Activated CD4-positive, alpha-beta T cell treated with anti-CD3 and anti-CD28 coated beads, Interleukin-2, amount 50 U/mL, for 1 hour (primary cell): ENCODE data around the gene MYCL.
"Not testable (repeated sequence)": the region's sequence is repeated elsewhere in the genome, so short reads cannot be mapped to it uniquely, and the experiment has no call there.

Source experiments
- DNase-seq: peaks from one replicate; pipeline ENCODE4 v3.0.0-alpha.2; 2020

MYCL gene

GRCh38 chr1:39915499-39916129, 13.9 kb upstream of the MYCL start:
- DNase-seq: no peak

DNA sequence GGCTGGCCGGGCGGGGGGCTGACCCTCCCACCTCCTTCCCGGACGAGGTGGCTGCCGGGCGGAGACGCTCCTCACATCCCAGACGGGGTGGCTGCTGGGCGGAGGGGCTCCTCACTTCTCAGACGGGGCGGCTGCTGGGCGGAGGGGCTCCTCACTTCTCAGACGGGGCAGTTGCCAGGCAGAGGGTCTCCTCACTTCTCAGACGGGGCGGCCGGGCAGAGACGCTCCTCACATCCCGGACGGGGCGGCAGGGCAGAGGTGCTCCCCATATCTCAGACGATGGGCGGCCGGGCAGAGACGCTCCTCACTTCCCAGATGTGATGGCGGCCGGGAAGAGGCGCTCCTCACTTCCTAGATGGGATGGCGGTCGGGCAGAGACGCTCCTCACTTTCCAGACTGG, 11.4 kb upstream of the MYCL start:
- not testable (repeated sequence) for DNase-seq

GRCh38 chr1:39910263-39910662, 8.5 kb upstream of the MYCL start:
- DNase-seq: no peak

DNA sequence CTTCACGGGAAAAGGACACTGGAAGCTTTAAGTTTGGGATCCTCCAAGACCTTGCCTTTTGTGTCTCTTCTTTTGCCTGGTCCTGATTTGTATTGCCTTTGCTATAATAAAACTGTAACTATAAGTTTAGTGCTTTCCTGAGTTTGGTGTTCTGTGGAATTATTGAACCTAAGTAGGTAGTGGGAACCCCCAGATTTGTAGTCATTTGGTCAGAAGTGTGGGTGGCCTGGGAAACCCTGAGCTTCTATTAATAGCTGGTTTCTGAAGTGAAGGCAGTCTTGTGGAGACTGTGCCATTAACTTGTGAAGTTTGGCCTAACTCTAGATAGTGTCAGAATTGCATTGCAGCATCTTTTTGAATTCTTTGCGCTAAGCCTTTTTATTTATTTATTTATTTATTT, 6.8 kb upstream of the MYCL start:
- DNase-seq: no peak

DNA sequence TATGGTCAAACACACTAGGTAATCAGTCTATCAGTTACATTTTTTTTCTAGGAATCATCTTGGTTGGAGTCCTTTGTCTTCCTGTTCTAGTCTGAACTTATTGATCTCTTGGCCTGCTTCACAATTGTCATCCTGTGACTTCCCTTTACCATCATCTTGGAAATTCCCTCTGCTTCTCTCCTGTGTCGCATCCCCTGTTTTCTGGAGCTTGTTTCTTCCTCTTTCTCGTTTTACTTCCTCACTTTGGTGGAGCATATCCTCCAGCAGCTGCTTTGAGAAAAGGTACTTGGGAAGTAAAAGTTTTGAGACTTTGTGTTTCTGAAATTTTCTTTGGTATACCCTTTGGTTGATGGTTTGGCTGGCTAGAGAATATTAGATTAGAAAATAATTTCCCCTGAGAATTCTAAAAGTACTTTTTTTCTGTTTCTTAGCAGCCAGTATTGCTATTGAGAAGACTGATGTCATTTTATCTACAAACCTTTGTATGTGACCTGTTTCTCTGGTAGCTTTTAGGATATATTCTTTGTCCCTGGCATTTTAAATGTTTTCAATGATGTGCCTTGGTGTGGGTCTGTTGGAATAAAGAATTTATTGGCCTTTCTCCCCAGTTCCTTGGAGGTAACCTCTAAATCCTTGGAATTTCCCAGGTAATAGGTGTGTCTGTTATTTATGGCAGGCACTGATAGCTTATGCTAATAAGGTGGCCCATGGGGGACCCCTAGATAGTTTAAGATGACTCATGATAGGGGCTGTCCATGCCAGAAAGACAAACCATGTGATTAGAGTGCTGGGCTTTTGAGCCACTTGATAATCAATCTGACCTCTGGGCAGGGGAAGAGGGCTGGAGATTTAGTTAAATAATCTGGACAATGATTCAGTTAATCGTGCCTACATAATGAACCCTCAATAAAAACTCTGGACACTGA, 6.1 kb upstream of the MYCL start:
- no peak for DNase-seq

GRCh38 chr1:39905172-39905571, 3.5 kb upstream of the MYCL start:
- DNase-seq: no peak

DNA sequence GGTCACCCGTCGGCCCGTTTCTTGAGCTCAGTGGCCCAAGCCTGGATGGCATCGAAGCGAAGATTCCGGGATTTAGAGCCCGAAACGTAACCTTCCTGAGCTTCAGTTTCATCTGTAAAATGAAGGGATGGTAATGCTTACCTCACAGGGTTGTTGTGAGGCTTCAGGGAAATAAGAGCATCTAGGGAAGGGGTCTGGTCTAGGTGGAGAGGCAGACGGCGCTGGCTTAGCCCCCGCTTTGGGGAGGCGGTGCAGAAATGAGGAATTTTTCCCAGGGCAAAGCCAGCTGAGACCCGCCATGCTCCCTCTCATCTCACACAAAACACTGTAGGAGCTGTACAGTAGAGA, 717 bp upstream of the MYCL start:
- no peak for DNase-seq

GRCh38 chr1:39901464-39901713, 328 bp downstream of the MYCL start:
- DNase-seq: no peak

- no peak for DNase-seq
Observed at GRCh38 chr1:39900662-39901463, 854 bp downstream of the MYCL start.

- no peak for DNase-seq
Observed at GRCh38 chr1:39899611-39900538, 1.8 kb downstream of the MYCL start.

- no peak for DNase-seq
Observed at GRCh38 chr1:39898648-39899603, 2.8 kb downstream of the MYCL start.

GRCh38 chr1:39898191-39898590, 3.5 kb downstream of the MYCL start:
- no peak for DNase-seq

DNA sequence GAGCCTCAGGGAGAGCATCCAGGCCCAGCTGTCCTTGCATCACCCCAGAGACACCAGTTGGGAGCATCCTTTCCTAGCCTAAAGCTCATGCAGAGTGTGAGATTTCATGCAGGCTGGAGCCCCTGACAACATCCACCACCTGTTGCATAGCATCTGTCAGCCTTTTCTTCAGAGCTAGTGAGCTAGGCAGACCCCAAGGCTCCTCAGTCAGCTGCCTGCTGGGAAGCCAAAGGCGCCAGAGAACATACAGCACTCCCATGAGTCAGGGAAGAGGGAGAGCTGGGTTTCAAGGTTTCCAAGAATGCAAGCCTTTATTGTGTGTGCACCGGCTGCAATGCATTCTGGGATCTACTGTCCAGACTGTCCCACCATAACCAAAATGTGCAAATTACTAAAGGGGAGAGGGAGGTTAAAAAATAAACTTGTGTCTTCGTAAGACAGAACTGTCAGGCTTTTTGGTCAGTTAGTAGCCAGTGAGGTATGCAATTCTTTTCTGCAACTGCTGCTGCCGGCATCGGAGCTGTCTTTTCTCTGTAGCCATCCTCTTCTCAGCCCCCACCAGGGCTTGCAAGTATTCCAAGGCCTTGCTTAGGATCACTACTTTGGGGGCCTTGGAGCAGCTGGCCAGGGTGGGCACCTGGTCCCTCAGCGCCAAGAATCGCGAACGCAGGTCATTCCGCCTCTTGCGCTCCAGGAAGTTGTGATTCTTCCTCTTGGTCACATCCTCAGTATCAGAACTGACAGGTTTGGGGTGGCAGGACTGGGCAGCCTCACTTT, 4.6 kb downstream of the MYCL start:
- no peak for DNase-seq

DNA sequence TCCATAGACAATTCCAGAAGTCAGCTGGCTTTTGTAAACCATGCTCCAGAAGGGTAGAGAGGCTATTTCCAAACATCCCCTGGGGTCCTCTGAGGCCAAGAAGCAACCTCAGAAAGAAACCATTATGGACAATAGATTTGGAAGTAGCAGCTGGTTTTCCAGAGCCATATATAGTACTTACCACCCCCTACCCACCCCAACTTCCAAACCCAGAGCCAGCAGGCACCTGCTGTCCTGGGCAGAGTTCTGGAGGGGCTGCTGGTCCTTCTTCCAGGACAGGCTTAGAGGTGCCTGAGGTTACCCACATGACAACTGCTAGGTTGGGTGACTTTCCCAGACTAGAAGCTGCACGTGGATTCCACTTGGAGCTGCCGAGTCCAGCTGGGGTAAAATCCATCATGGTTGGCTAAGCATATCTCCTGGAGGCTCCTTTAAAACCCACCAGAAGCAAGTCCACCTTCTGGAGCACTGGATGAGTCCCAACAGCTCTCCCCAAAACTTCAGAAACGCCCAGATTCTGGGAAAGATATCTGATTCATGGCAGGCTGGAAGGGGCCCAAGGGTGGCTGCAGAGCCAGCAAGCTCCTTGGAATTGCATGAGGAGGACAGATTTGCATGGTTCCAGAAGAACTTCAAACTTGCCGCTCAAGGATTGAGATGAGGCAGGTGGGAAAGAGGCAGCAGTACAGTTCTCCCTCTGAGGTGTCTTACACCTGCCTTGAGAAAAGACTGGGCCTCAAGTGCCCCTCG, 5.8 kb downstream of the MYCL start:
- no peak for DNase-seq

DNA sequence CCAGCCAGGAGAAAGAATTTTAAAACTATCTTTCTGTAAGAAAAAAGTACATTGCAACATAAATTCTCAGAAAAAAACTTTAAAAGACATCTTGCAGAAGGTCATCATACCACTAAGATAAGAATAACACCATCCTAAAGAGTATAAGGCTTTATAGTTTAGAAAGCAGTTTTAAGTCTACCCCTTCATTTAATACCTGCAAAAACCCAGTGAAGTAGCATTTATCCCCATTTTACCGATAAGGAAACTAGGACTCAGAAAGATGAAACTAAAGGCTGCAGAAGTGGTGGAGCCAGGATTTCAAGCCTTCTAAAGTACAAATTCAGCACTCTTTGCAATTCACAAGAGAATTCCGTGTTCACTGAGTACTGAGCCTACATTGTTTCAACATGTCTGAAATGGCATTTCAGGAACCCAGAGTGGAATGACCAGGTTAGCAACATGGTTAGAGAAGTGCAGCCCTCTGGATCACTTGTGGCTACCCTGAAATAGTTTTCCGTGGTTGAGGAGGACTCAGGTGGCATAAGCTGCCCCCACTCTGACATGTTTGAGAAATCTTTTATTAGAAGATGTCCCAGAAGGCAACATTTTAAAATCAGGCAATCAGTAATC, 6.7 kb downstream of the MYCL start:
- no peak for DNase-seq

DNA sequence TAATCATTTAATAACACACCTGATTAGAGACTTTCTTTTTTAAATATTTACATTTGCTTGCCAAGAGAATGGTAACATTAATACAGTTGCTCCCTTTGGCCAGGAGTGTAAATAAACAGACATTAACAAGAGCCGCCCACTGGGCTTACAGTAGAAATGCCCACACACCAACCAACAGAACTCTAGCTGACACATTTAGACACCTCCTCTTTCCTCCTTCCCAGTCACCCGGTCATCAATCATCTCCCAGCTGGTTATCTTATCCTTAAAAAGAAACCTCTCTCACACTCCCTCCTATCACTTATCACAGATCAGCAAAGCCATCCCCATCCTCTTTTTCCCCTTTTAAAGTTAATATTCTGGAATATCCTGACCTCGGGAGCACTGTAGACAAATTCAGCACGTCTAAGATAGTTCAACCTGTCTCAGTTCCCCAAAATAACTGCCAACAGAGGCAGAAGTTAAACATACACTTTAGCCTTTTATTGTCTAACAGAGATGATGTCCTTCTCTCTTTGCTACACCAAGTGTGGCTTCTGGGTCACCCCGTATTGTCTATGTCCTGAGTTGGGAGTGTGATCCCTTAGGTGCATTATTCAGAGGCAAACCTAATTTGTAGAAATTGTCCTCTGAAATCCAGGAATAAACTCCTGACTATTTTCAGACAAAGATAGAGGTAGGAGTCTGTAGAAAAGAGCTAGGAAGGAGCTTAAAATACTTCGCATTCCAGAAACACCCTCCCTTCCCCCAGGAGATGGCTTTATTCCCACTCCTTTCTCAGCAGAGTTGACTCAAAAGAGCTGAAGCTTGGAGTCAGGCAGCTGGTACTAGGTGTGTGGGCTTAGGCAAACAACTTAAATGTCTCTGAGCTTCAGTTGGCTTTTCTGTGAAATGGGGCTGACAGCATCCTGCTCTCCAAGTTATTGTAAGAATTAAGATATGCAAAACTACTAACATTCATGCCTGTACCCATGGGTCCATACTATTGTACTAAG, 8.8 kb downstream of the MYCL start:
- DNase-seq: no peak

DNA sequence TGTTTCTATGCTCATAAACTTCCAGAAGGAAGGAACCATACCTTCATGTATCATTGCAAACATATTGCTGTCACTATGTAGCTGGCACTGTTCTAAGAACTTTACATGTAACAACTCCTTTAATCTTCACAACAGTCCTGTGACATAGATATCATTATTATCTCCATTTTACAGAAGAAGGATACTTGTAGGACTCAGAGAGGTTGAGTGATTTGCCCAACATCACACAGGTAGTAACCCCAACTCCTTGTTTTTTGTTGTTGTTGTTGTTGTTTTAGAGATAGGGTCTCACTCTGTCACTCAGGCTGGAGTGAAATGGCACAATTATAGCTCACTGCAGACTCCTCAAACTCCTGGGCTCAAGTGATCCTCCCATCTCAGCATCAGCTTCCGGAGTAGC, 10.8 kb downstream of the MYCL start:
- no peak for DNase-seq

GRCh38 chr1:39890273-39890672, 11.4 kb downstream of the MYCL start:
- no peak for DNase-seq
